SIG-M5 treated with dmso at 0.1 percent for 504 hours (cell line): Measurements from ENCODE around the gene RTKN.
"Not testable (repeated sequence)": the region's sequence is repeated elsewhere in the genome, so short reads cannot be mapped to it uniquely, and the experiment has no call there.

Experiments
- DNase-seq: peaks from one replicate; lab custom pipeline; 2025; ENCODE audit not compliant: unreplicated experiment; lab: John Stamatoyannopoulos, UW

The RTKN gene

DNA sequence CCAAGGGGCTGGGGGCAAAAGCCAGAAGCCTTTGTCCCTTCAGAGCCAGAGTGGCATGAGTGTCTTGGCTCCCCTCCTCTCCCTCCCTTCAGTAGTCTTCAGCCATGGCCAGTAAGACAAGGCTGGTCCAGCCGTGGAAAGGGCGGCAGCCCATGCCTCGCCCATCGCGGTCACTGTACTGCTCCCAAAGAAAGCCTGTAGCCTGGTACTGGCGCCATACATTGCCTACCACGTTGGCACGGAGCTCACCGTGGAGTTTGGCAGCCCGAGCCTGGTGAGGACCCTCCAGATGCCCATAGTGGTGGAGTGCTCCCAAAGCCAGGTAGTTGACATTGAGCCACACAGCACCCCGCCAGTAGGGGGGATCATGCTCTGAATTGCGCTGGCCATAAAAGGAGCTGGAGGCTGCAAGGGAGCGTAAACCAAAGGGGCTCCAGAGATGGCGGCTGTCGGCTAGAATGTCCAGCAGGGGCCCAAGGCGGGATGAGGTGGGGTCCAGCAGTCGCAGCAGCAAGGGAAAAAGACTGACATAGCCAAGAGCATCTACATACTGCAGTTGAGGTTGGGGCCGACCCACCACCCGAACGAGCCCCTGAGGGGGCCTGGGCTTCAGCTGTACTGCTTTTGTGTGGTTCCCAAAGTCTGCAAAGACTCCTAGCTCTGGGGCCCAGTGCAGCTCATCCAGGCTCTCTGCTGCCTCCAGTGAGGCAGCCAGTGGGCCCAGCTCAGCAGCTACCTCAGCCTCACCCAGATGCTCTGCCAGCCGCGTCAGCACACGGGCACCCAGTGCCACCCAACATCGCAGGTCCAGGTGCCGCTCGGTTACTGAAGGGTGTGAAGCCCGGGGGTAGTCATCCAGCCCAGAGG lies 19.7 kb upstream of the RTKN start:
- no peak for DNase-seq

DNA sequence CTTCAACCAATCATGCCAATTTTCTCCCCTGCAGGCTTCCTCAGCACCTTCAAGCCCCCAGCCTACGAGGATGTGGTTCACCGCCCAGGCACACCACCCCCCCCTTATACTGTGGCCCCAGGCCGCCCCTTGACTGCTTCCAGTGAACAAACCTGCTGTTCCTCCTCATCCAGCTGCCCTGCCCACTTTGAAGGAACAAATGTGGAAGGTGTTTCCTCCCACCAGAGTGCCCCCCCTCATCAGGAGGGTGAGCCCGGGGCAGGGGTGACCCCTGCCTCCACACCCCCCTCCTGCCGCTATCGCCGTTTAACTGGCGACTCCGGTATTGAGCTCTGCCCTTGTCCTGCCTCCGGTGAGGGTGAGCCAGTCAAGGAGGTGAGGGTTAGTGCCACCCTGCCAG lies 18.4 kb upstream of the RTKN start:
- DNase-seq, result not testable (repeated sequence)

DNA sequence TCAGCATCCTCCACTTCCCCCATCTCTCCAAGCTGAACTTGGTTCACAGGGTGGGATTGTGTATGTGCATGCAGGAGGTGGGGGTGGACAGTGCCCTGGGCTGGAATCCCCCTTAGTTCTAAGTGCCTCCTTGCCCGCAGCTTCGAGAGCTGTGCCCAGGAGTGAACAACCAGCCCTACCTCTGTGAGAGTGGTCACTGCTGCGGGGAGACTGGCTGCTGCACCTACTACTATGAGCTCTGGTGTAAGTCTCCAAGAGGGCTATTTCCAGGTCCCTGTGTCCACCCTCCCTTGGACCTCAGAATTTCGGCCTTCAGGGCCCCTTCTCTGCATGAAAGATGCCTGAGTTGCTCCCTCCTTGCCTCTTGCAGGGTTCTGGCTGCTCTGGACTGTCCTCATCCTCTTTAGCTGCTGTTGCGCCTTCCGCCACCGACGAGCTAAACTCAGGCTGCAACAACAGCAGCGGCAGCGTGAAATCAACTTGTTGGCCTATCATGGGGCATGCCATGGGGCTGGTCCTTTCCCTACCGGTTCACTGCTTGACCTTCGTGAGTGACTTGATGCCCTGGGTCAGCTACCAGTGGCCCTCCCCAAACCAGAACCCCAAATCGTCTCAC lies 17.9 kb upstream of the RTKN start:
- DNase-seq, result not testable (repeated sequence)

GRCh38 chr2:74458938-74459363 lies 17.2 kb upstream of the RTKN start:
- no peak for DNase-seq

GRCh38 chr2:74458132-74458937 lies 16.6 kb upstream of the RTKN start, which contains the start of gene WBP1:
Gene WBP1, plus strand, starts transcription at chr2:74458438. Its CDS starts 165 bp downstream, at chr2:74458603.
- DNase-seq, result peak; percentile 100

- DNase-seq, result peak; percentile 68
These were observed 15.9 kb upstream of the RTKN start for GRCh38 chr2:74457549-74458131.

GRCh38 chr2:74457129-74457548 lies 15.4 kb upstream of the RTKN start:
- no peak for DNase-seq

DNA sequence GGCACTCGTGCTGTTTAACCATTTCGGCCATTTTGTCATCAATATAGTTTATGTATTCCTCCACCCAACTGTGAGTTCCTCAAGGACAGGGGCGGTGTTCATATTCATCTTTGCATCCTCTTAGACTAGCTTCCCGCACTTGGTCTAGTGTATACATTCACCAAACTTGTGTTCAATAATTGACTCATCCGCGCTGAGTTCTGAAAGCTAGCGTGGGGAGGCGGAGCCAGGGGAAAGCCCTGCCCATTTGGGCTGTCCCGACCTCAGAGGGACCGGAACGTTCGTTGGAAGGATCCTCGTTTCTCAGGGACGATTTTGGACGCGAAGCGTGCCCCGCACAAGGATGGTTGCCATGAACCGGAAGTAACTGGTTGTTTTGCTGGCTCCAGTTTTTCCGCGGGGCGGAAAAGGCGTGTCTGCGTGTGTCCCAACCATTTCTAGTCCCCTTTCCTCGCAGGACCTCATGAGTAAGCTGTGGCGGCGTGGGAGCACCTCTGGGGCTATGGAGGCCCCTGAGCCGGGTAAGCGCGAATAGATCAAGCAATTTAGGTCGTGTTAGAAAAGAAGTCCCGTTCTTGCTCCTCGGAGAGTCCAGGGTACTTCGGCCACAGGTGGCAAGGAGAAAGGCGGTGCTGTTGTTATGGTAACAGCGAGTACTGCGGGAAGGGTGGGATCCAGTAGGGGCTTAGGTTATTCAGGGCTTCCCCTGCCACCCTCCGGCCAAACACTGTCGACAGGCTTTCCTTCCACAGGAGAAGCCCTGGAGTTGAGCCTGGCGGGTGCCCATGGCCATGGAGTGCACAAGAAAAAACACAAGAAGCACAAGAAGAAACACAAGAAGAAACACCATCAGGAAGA lies 13.1 kb upstream of the RTKN start, which contains the start of gene INO80B:
Gene INO80B, plus strand, starts transcription at position 434 of the 858 bp plus-strand sequence. Its CDS starts 30 bp downstream, at position 464.
- DNase-seq, result peak; percentile 99

- no peak for DNase-seq
These were observed 8.9 kb upstream of the RTKN start for GRCh38 chr2:74450570-74451190.

GRCh38 chr2:74448771-74449170 lies 7.0 kb upstream of the RTKN start:
- no peak for DNase-seq

DNA sequence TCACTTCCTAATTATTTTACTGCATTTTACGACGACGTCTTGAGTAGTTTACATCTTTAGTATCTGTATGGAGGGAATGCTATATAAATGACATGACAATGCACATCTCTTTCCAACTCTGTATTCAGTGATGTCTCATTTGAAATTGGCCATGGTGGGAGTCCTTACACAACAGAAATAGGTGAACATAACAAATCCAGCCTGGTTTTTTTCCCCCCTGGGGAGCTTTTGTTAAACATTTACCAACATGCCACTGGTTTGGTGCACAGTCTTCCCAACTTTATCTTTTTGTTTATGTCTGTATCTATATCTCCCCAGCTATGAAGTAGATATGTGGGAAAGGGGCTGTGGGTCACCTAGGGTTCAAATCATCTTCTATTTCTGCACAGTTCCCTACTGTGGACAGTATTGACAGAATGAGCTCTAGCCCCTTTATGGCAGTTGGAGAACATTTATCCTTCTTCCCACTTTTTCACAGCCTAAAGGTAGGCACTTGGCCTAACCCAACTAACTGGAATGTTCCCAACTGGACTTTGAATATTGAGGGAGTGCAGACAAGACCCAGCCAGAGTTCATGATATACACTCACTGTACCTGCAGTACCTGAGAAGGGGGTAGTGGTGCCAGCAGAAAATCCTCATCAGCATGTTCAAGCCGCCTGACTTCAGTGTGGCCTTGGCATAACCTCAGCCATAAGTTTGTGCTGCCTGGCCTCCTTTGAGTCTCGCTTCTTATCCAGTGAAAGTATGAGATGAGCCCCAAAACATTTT lies 5.7 kb upstream of the RTKN start:
- no peak for DNase-seq

- no peak for DNase-seq
These were observed 3.0 kb upstream of the RTKN start for GRCh38 chr2:74444498-74445318.

DNA sequence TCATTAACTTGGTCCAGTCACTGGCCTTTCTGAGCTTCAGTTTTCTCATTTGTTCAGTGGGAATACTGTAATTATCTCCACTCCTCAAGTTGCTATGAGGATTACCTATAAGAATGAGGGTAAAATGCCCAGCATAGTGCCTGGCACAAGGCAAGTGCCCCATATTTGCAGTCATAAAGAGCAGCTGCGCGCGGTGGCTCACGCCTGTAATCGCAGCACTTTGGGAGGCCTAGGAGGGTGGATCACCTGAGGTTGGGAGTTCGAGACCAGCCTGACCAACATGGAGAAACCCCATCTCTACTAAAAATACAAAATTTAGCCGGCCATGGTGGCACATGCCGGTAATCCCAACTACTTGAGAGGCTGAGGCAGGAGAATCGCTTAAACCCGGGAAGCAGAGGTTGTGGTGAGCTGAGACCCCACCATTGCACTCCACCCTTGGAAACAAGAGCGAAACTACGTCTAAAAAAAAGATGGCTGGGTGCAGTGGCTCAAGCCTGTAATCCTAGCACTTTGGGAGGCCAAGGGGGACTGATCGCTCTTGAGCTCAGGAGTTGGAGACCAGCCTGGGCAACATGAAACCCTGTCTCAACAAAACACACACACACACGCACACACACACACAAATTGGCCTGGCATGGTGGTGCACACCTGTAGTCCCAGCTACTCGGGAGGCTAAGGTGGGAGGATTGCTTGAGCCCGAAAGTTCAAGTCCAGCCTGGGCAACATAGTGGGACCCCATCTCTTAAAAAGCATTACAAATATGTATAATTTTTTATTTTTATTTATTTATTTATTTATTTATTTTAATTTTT lies 953 bp upstream of the RTKN start:
- DNase-seq, result not testable (repeated sequence)

DNA sequence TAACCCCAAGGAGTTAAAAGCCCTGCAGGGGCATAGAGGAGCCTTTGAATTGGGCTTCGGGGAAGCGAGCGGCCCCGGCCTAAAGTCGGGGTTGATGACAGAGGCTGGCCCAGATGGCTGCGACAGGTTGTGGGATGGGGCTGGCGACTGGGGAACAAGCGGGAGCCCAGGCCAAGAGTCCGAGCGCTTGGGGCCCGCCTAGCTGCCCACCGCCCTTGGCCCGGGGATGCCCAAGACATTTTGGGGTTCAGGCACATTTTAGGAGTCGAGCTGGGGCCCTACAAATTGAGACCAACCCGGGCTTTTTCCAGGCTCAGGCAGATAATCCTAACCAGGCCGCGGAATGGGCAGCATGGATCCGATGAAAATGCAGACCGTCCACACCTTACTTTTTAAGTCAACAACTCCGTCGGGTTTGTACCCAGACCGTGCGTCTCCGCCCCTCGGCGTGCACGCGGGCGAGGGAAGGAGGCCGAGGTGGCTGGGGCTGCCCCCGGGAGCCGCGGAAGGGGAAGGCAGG lies 507 bp downstream of the RTKN start:
- no peak for DNase-seq

- DNase-seq, result peak; percentile 24
These were observed 1.2 kb downstream of the RTKN start for GRCh38 chr2:74440378-74441169.

DNA sequence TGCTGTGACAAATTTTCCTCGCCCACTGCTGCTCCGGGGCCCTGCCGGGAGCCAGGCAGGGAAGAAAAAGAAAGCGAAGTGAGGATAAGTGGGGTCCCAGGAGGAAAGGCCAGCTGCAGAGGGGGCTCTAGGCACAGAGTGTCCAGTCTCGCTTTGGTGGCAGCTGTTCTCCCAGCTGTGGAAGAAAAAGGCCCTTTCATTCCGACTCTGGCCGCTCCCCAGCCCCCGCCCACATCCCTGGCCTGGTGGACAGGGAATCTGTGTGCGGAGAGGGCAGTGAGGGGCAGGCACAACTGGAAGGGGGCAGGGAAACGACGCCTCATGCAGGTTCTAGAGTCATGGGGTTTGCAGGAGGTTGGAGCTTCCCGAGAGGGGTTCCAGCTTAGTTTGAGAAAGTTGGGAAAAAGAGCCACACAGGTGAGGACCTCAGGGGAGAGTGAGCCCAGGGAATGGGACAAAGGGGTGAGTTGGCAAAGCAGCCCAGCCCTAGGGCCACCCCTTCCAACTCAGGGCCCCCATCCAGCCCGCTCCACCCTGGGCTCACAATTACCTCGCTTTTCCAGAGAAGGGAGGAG lies 1.8 kb downstream of the RTKN start:
- DNase-seq, result no peak
